Measurements from ENCODE around the gene SCNN1A. TPM values are rescaled to one million over a fixed set of nuclear protein-coding genes. Genes with fewer than 3 reads are reported as not detected.

SCNN1A gene
- total RNA-seq, 6 donors from 2014 or later, result 153 to 594 (median 346) TPM

GRCh38 chr12:6322969-6323339, 52.4 kb downstream of the SCNN1A start:
- WGBS, 2 donors, result 16 to 32% methylated on average over 2 of the region's 2 CpGs
- H3K9me3 ChIP-seq, result no peaks in the 10 kb centered on the region
- H3K27me3 ChIP-seq, result no peaks in the 10 kb centered on the region
- no peak overlapping the region for H3K4me3 ChIP-seq
- H3K36me3 ChIP-seq, result peaks cover under 1 to 21% (median 9%) of the 10 kb centered on the region in 4 donors
- ATAC-seq (ENCODE audit: low FRiP score in 2 of 2) (no peak), DNase-seq (no peak)
- H3K4me1 ChIP-seq, result peaks cover 58 to 64% (median 61%) of the 10 kb centered on the region in 4 donors
- TF ChIP-seq CTCF (IDR thresholded peaks at IDR 0.05) (no peak), POLR2AphosphoS5 (IDR thresholded peaks at IDR 0.05) (no peak), POLR2A (IDR thresholded peaks at IDR 0.05) (no peak), EP300 (IDR thresholded peaks at IDR 0.05) (no peak)
- peak overlapping the region; percentile 81 to 85 (median 83) for H3K27ac ChIP-seq

GRCh38 chr12:6322352-6322751, 53.0 kb downstream of the SCNN1A start:
- H3K4me3 ChIP-seq, result no peak overlapping the region
- H3K27ac ChIP-seq, result peak overlapping the region; percentile 81 to 85 (median 83)
- no peak for TF ChIP-seq EP300 (IDR thresholded peaks at IDR 0.05)
- no peak for TF ChIP-seq POLR2A (IDR thresholded peaks at IDR 0.05)
- TF ChIP-seq CTCF (IDR thresholded peaks at IDR 0.05), result no peak
- no peak for TF ChIP-seq POLR2AphosphoS5 (IDR thresholded peaks at IDR 0.05)
- WGBS, 2 donors, result 62 to 67% methylated on average over 4 of the region's 4 CpGs
- no peak for ATAC-seq (ENCODE audit: low FRiP score in 2 of 2)
- no peak for DNase-seq
- H3K4me1 ChIP-seq, result peaks cover 52 to 58% (median 55%) of the 10 kb centered on the region in 4 donors
- no peaks in the 10 kb centered on the region for H3K9me3 ChIP-seq
- no peaks in the 10 kb centered on the region for H3K27me3 ChIP-seq
- peaks cover 0 to 15% (median 3%) of the 10 kb centered on the region in 4 donors for H3K36me3 ChIP-seq

- WGBS, 2 donors, result 52 to 63% methylated on average over 6 of the region's 6 CpGs
- DNase-seq (no peak), ATAC-seq (ENCODE audit: low FRiP score in 2 of 2) (no peak)
- no peaks in the 10 kb centered on the region for H3K27me3 ChIP-seq
- no peak overlapping the region for H3K4me3 ChIP-seq
- H3K9me3 ChIP-seq, result no peaks in the 10 kb centered on the region
- H3K27ac ChIP-seq, result peak overlapping the region; percentile 81 to 85 (median 83)
- peaks cover 48 to 53% (median 52%) of the 10 kb centered on the region in 4 donors for H3K4me1 ChIP-seq
- peaks cover 0 to 11% (median 0%) of the 10 kb centered on the region in 4 donors for H3K36me3 ChIP-seq
- TF ChIP-seq POLR2AphosphoS5 (IDR thresholded peaks at IDR 0.05) (no peak), EP300 (IDR thresholded peaks at IDR 0.05) (no peak), CTCF (IDR thresholded peaks at IDR 0.05) (no peak), POLR2A (IDR thresholded peaks at IDR 0.05) (no peak)
Observed at GRCh38 chr12:6321905-6322304, 53.5 kb downstream of the SCNN1A start.

GRCh38 chr12:6319446-6319845, 55.9 kb downstream of the SCNN1A start:
- TF ChIP-seq CTCF (IDR thresholded peaks at IDR 0.05), result no peak
- no peak for TF ChIP-seq EP300 (IDR thresholded peaks at IDR 0.05)
- TF ChIP-seq POLR2A (IDR thresholded peaks at IDR 0.05), result no peak
- no peak for TF ChIP-seq POLR2AphosphoS5 (IDR thresholded peaks at IDR 0.05)
- DNase-seq (no peak), ATAC-seq (ENCODE audit: low FRiP score in 2 of 2) (no peak)
- H3K9me3 ChIP-seq, result no peaks in the 10 kb centered on the region
- WGBS, 2 donors, result 88 to 91% methylated on average over 4 of the region's 4 CpGs
- no peak overlapping the region for H3K4me3 ChIP-seq
- peaks cover 23 to 29% (median 28%) of the 10 kb centered on the region in 4 donors for H3K4me1 ChIP-seq
- H3K27me3 ChIP-seq, result no peaks in the 10 kb centered on the region
- no peak overlapping the region for H3K27ac ChIP-seq
- no peaks in the 10 kb centered on the region for H3K36me3 ChIP-seq

GRCh38 chr12:6318440-6318879, 56.9 kb downstream of the SCNN1A start:
- no peaks in the 10 kb centered on the region for H3K27me3 ChIP-seq
- peak in 1 of 2 donors; percentile 68 for DNase-seq
- no peak overlapping the region for H3K4me3 ChIP-seq
- 65 to 79% methylated on average over 16 of the region's 16 CpGs for WGBS, 2 donors
- TF ChIP-seq CTCF (IDR thresholded peaks at IDR 0.05) (no peak), POLR2AphosphoS5 (IDR thresholded peaks at IDR 0.05) (no peak), POLR2A (IDR thresholded peaks at IDR 0.05) (no peak), EP300 (IDR thresholded peaks at IDR 0.05) (no peak)
- H3K9me3 ChIP-seq, result no peaks in the 10 kb centered on the region
- H3K36me3 ChIP-seq, result no peaks in the 10 kb centered on the region
- peaks cover 13 to 23% (median 18%) of the 10 kb centered on the region in 4 donors for H3K4me1 ChIP-seq
- H3K27ac ChIP-seq, result no peak overlapping the region
- no peak for ATAC-seq (ENCODE audit: low FRiP score in 2 of 2)

Data from upper lobe of left lung (tissue), 6 donors.